Amniotic stem cell (primary cell): Measurements from ENCODE around the gene RCAN1.
"Not testable (repeated sequence)": the region's sequence is repeated elsewhere in the genome, so short reads cannot be mapped to it uniquely, and the experiment has no call there.

Experiments
- DNase-seq: peaks from one replicate; lab custom pipeline; 2025; lab: John Stamatoyannopoulos, UW

Gene RCAN1

DNA sequence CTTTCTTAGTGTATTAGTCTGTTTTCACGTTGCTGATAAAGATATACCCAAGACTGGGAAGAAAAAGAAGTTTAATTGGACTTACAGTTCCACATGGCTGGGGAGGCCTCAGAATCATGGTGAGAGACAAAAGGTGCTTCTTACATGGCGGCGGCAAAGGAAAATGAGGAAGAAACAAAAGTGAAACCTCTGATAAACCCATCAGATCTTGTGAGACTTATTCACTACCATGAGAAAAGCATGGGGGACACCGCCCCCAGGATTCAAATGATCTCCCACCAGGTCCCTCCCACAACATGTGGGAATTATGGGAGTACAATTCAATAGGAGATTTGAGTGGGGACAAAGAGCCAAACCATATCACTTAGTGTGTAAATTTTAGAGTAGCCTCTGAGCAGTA lies 46.1 kb downstream of the RCAN1 start:
- not testable (repeated sequence) for DNase-seq

DNA sequence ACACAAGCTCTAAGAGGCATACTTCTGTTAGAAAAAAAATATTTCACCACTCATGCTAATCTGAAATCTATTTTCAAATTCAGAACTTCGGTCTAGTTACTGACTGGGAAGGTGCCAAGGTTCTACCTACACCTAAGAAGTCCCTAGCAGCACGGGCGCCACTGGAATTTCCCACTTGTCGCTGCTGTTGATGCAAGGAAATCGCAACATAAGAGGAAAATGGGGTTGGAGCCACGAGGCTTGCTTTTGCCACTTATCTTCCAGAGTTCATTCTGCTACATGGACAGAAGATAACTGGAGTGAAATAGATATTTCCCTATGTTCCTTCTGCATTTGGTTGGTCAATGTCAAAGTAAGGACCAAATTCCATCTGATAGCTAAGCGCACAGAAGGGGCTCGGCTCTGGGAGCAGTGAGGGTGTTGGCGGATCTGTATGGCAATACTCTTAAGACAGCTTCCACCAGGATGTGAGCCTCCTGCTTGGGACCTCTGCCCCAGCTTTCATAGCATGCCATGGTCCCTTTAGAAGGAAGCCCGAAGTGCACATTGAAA lies 47.2 kb downstream of the RCAN1 start:
- no peak for DNase-seq

DNA sequence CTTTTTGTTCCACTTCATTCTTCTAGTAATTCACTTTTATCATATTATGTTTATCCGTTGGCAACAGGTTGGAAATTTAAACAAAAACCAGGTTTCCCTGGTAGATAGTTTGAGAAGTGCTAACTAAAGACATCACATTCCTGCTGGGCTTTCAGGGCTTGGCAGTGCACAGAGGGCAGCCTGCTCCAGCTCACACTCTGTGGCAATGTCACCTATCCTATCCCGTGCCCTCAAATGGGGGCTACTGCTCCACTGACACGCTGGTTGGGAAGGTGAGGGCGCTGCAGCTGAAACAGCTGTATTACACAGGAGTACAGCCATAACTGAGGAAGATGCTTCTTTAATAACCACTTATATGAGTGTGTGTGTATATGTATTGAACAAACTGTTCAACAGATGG lies 49.7 kb downstream of the RCAN1 start:
- no peak for DNase-seq

DNA sequence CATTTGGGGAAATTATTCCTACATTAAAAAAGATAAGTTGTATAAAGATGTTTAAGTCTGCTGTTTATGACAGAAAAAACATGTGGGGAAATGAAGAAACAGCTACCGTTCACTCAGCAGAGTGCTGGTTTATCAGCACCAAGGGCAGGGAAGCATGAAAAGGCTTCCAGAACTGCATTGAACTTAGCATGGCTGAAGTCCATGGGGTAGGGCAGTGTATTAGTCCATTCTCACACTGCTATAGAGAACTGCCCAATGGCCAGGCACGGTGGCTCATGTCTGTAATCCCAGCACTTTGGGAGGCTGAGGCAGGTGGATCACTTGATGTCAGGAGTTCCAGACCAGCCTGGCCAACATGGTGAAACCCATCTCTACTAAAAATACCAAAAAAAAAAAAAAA lies 51.5 kb downstream of the RCAN1 start:
- DNase-seq = not testable (repeated sequence)

DNA sequence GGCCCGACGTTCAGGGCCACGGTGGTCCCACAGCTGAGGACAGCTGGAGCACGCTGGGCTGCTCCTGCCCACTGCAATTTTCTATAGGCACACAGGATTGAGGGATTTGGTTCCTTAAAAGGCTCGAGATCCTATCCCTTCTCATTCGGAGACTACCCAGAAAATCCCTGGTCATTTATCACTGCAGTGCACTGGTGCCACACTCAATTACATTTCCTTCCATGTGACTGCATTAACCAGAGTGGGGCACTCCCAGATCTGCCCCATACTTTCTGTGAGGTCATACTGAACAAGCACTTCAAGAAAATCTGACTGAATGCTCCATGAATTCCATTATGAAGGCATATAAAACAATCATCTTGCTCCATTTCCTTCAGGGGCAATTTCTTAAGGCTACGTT lies 53.1 kb downstream of the RCAN1 start:
- DNase-seq = no peak

DNA sequence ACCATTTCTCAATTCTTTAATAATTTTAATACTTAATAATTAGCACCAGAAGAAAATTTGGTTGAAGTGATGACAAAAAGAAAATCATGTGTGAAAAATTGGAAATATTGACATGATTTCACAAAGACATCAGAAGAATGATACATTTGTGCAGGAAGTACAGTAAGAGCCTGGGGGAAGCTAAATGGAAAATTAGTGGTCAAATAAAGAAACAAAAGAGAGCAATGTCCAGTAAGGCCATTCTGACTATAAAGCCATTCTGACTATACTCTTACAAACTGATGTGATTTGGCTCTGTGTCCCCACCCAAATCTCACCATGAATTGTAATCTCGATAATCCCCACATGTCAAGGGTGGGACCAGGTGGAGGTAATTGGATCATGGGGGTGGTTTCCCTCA lies 54.3 kb downstream of the RCAN1 start:
- no peak for DNase-seq

DNA sequence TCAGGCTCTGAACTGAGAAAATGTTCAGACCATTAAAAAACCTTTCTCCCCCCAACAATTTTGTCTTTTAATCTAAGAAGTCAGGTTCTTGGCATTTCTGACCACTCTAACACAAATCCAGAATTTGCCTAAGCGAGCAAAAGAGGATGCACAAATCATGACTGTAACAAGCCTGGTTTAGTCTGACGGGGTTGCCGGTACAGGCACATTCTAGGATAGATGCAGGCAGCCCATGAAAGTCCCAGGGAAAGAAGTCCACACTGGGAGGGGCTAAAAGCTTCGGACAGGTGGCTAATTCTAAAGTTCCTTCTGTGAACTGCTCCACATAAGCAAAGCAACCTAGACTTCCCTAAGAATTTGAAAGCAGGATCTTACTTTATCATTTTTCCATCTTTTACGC lies 54.9 kb downstream of the RCAN1 start:
- no peak for DNase-seq

DNA sequence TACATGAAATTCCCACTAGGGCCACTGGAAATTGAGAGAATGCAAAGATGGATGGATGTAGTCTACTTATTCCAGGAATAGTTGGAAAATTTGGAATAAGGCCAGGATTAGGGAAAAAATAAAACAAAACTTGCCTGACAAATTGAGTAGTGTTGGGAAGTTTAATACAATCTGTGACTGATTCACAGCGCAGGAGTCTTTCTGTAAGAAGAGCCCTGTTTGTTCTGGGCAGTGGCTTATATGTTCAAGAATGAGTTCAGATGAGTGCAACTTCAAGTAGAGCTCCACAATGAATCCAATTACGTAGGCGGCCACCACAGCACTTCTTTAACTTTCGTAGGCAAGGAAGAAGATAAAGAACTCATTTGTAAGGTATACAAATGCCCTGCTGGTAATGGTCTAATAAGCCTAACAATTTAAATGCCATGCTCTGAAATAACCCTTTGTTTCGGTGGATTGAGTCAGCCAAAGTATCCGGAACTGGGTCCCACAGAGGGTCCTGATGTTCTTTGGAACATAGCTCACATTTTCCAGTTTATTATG lies 55.8 kb downstream of the RCAN1 start:
- no peak for DNase-seq

DNA sequence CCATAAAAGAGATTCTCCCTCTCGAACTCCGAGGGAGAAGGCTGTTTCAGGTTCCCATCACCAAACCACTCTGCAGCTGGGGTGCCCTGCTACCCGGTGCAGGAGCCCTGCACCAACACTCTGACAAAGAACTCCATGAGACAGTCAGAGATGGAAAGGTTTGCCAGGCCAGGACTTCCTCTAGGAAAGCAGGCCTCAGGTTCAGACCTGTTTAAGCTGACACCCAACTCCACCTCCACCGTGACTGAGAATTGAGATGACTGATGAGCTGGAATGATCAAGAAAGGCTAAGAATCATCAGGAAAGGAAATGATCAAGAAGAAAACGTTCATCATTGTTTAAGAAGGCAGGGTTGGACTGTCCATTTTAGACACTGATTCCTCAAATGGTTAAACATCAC lies 56.7 kb downstream of the RCAN1 start:
- DNase-seq = no peak

DNA sequence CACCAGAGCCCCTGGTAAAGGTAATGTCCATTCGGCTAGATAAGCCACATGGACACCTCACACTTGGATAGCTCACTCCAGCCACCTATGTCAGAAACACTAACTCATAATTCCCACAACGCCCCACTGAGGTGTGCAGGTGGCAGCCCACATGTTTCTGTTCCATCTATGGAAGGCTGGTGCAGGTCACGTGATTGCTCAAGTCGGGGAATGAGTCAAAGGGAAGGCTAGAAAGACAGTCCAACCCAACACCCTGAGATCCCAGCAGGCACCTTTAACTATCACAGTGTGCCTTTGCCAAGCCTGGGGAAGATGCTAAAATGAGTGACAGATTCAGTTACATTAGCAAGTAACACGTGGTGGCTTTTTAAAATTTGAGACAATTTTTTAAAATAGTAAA lies 57.7 kb downstream of the RCAN1 start:
- DNase-seq = no peak

DNA sequence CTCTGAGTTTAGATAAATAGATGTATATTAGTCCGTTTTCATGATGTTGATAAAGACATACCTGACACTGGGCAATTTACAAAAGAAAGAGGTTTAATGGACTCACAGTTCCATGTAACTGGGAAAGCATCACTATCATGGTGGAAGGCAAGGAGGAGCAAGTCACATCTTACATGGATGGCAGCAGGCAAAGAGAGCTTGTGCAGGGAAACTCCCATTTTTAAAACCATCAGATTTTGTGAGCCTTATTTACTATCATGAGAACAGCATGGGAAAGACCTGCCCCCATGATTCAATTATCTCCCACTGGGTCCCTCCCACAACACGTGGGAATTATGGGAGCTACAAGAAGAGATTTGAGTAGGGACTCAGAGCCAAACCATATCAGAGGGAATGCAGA lies 60.2 kb downstream of the RCAN1 start:
- not testable (repeated sequence) for DNase-seq

DNA sequence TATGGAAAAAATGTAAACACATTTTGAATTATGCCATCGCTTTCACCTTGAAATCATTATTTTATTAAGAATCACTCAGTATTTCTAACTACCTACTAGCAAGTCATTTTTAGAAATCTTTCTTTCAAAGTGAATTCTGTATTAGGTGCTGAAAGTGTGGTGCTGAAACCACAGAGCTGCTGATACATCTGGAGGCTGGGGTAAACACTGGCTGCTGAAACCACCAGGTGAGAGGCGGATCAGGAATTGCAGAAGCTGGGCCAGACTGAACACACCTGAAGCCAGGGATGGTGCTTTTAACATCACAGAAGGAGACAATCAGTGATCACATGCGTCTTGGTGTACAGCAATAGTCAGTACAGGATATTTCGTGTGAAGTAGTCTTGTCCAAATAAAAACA lies 60.7 kb downstream of the RCAN1 start:
- no peak for DNase-seq

DNA sequence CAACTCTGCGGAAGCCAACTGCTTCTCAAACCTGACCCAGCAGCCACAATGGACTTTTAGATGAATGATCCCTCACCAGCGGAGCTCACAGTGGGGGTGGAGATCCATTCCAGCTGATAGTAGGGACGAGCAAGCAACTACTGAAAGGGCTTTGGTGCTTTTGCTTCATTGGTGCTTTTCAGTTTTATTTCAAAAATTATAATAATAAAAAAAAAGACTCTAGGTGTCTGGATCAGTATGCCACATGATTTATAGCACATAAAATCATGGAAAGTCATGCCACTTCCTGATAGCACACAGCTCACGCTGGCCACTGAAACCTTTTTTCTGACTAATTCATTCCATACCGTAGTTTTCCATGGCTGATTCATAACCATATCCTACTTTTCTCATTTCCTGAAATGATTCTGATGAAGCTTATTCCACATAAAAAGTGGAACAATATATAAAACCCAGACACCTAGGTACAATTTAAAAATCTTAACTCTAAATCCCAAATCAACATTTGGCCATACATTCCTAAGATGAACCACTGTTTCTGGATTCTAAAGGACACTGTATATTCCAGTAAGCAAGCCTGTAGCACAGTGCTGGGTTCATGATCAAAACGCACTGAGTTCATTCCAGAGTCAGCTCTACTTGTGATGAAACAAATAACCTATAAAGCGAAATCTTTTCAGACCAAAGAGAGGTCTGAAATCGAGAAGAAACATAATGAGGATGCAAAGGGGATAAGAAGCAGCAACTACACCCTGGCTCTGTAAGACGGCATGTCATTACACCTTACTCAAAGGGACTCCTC lies 61.6 kb downstream of the RCAN1 start:
- DNase-seq = peak; percentile 35

DNA sequence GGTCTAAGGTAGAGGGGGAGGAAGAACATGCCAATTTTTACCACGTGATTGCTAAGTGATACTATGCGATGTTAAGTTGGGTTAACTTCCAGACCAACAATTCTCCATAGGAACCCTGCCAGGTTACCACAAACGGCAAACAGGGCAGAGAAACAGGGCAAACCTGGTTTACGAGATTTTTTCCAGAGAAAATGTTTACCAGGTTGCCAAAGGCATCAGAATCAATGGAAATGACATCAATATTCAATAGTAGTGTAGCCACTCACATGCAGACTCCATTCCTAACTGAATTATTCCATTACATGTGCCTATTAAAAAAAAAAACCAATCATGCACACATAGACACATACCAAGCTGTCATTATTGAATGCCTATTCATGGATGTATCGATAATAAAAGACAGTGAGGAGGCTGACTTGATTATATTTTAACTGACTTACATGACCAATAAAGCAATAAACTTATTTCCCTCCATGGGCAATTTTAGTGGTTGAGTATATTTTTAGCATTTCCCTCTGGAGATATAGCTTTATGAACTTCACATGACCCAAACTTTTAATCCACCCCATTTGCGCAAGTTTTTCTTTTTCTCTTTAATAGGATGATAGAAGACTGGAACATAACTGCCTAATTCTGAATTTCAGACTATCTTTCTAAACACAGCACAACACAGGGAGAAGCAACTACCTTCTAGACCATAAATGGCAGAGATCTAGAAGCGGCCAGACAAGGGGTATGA lies 62.4 kb downstream of the RCAN1 start:
- DNase-seq = no peak

DNA sequence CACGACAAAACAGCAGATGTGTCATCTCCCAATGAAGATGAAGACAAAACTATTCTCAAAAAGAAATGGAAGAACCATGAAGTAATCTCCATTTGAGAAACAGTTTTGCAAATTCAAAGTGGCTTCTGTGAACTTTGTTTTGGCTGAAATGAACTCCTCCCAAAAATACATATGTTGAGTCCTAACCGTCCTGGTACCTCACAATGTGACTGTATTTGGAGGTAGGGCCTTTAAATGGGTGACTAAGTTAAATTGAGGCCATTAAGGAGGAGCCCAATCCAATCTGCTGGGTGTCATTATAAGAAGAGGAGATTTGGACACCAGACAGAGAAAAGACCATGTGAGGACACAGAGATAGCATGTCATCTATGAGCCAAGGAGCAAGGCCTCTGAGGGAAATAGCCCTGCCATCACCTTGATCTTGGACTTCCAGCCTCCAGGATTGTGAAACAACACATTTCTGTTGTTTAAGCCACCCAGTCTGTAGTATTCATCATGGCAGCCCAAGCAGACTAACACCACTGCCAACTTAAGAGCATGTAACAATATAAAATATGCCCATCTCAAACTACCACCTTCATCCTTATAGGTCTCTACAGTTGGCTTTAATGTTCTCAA lies 64.6 kb downstream of the RCAN1 start:
- no peak for DNase-seq

DNA sequence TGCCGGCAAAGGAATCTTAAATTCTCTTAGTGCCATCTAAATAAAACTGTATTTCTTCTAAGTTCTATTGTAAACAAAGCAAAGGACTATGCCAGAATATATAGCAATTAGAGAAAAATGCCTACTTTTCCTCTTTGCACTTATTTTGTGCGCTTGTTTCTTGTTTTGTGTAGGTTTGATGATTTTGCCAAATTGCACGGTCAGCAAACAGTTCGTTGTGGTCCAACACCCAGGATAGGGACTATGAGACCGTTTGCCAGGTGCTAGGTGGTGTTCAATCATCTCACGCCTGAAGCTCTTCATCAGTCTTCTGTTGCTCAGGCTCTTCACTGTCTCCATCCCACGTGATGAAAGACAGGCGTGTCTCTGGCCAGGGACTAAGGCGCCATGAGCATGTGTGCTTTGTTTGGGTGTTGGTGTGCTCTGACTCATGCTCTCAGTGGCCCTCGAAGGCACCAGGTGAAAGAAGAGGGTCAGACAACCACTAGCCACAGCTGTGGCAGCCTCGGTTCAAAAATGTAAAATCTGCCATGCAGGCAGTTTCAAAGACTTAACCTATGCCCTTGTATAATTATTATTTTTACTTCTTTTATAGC lies 66.0 kb downstream of the RCAN1 start:
- DNase-seq = no peak

DNA sequence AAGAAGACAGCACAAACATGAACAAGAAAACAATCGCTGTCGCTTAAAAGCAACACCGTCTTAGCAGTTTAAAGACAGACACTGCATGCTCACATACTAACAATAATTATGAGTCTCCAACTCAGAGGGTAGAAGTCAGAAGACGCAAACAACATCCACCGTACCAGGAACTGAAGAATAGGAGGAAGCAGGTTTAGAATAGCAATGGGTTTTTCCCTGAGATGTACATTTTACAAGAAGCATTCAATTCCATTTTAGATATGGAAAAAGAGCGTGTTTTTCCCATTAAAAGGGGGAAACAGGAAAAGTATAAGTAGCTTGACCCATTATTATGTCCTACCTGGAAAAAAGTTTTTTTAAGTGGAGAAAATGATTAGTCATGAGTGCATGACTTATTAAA lies 68.4 kb downstream of the RCAN1 start:
- no peak for DNase-seq

DNA sequence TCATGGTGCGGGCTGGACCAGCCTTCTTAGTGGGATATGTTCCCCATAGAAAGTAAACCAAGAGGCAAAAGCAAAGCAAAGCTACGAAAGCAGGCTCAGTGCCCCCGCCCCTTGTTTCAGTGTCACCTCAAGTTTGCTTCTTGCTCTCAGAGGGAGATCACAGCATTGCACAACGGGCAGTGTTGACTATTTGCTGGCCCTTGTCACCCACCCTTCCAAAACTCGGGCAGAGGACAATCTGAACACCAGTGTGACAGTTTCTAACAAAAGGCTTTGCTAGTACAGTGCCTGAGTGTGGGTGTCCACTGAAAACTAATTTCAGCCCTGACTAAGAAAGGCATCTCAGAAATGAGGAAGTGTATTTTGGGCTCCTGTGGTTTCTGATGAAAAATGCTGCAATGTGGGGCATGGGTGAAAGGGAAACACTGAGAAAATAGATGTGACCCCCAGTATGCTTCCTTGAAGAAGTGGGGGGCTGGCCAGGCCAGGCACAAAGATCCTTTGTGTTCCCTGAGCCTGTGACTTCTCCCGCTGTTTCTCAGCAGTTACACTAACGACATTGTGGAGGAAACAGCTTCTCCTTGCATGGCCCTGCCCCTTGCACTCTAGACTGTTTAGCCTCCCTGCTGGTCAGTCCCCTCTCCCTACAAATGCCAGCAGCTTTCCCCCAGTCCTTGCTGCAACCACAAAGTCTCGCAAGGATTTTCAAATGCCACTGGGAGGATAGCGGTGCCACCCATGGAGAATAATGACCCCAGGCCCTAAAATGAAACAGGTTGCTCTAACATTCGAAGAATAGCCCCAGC lies 69.6 kb downstream of the RCAN1 start:
- DNase-seq = no peak

DNA sequence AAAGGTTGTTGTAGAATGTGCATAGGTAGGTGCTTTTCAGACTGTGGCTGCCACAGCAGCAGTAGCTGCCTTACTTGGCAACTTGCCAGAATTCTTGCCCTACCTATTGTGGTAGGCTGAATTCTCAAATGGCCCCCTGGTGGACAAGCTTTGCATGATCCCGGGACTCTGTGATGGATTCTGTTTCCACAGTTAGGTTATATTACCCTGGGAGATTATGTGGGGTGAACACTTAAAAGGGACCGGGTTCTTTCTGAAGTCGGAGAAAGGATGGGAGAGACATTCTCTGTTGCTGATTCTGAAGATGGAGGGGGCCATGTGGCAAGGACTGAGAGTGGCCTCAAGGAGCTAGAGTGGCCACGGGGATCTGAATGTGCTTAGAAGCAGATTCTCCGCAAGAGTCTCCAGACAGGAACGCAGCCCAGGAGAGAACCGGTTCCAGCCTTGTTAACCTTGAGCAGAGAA lies 70.8 kb downstream of the RCAN1 start:
- peak; percentile 14 for DNase-seq

DNA sequence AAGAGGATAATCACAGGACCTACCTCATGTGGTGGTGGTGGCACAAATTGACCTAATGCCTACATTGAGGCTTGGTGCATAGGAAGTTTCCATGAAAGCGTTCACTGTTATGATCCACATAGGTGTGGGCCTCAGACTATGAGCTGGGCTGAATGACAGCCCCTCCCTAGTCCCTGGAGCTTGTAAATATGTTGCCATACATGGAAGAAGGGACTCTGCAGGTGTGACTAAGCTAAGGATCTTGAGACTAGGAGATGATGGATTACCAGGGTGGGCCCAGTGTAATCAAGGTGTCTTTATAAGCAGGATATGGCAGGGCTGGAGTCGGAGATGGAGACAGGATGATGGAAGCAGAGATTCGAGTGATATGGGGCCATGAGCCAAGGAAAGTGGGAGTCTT lies 71.9 kb downstream of the RCAN1 start:
- no peak for DNase-seq

DNA sequence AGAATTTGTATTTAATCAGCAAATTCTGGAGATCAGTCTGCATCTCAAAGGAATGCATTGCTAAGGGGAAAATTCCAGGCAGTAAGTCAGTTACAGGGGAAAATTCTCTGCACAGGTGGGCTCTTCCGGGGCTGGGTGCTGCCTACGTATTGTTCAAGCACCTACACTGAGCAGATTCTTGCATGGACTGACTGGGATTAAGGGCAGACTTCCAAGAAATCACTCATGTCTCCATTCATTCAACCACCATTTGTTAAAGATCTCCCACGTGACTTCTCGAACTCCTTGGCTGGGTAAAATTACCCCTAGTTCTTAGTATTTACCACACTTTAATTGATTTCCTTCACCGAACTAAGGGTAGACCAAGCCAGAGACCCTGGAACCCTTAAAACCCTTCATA lies 74.7 kb downstream of the RCAN1 start:
- no peak for DNase-seq
